Measurements from ENCODE around the gene NPHS1. TPM values are rescaled to one million over a fixed set of nuclear protein-coding genes. Genes with fewer than 3 reads are reported as not detected.

Gene NPHS1
- total RNA-seq, 1 donor from 2014 or later: 0.62 TPM

GRCh38 chr19:35851213-35852028 is 883 bp downstream of the NPHS1 start:
- no peaks in the 10 kb centered on the region for H3K9me3 Mint-ChIP-seq
- TF ChIP-seq CTCF (IDR thresholded peaks at IDR 0.05) (peak; percentile 63), EZH2 (IDR thresholded peaks at IDR 0.05) (no peak)
- Histone ChIP-seq H3K27me3 (peaks cover 94% of the 10 kb centered on the region), H3K9me3 (ENCODE audit: low read depth) (no peaks in the 10 kb centered on the region), H3K9ac (no peak overlapping the region), H3K4me2 (no peak overlapping the region), H3K27ac (no peak overlapping the region), H3K79me2 (ENCODE audit: low read depth) (no peaks in the 10 kb centered on the region), H3K4me1 (peaks cover 13% of the 10 kb centered on the region), H4K20me1 (ENCODE audit: low read depth) (no peaks in the 10 kb centered on the region), H2AFZ (replicated peaks) (peak overlapping the region; percentile 72), H3K36me3 (no peaks in the 10 kb centered on the region), H3K4me3 (no peak overlapping the region), H3F3A (ENCODE audit: low read depth) (peaks cover 21% of the 10 kb centered on the region)
- H3K27me3 Mint-ChIP-seq (ENCODE audit: insufficient read depth, low read depth): peaks cover 33% of the 10 kb centered on the region
- peaks cover 37% of the 10 kb centered on the region for H3K4me1 Mint-ChIP-seq
- no peak overlapping the region for H3K27ac Mint-ChIP-seq
- H3K36me3 Mint-ChIP-seq: no peaks in the 10 kb centered on the region
- peak overlapping the region; percentile 12 for H3K4me3 Mint-ChIP-seq
- peak; percentile 77 for DNase-seq (ENCODE audit: low spot score)

DNA sequence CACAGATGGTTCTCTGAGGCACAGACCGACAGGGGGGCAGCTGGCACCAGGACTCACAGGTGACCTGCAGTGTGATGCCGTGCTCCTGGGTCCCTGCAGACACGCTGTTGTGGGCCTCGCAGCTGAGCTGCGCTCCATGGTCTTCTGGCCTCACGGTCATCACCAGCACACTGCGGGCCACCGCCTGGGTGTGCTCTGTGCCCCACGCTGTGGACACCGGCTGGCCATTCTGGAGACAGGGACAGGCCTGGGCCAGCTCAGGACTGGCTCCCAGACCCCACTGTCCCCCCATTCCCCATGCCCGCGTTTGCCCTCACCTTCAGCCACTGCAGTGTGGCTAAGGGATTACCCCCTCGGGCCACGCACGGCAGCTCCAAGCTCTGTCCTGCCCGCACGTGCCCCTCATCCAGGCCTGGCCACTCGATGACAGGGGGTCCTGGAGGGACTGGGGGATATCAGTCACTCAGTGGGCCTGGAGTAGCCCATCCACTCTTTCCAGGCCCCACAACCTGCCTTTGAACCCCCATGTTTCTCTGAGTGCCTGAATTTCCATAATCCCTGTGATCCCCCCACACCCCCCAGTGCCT is 3.3 kb downstream of the NPHS1 start:
- H3K36me3 ChIP-seq: no peaks in the 10 kb centered on the region
- peaks cover 94% of the 10 kb centered on the region for H3K27me3 ChIP-seq
- no peak overlapping the region for H2AFZ ChIP-seq (replicated peaks)
- DNase-seq (ENCODE audit: low spot score): no peak
- Mint-ChIP-seq H3K9me3 (peaks cover 5% of the 10 kb centered on the region), H3K36me3 (no peaks in the 10 kb centered on the region), H3K27me3 (ENCODE audit: insufficient read depth, low read depth) (peaks cover 43% of the 10 kb centered on the region), H3K27ac (no peak overlapping the region), H3K4me1 (peaks cover 32% of the 10 kb centered on the region), H3K4me3 (no peak overlapping the region)
- no peaks in the 10 kb centered on the region for H3K79me2 ChIP-seq (ENCODE audit: low read depth)
- no peak overlapping the region for H3K4me2 ChIP-seq
- no peak for TF ChIP-seq EZH2 (IDR thresholded peaks at IDR 0.05)
- no peak for TF ChIP-seq CTCF (IDR thresholded peaks at IDR 0.05)
- H3K9me3 ChIP-seq (ENCODE audit: low read depth): no peaks in the 10 kb centered on the region
- no peak overlapping the region for H3K27ac ChIP-seq
- H4K20me1 ChIP-seq (ENCODE audit: low read depth): peaks cover 17% of the 10 kb centered on the region
- no peak overlapping the region for H3K9ac ChIP-seq
- H3K4me1 ChIP-seq: peaks cover 8% of the 10 kb centered on the region
- peaks cover 7% of the 10 kb centered on the region for H3F3A ChIP-seq (ENCODE audit: low read depth)
- no peak overlapping the region for H3K4me3 ChIP-seq

- Mint-ChIP-seq H3K4me1 (peaks cover 32% of the 10 kb centered on the region), H3K4me3 (no peak overlapping the region), H3K27me3 (ENCODE audit: insufficient read depth, low read depth) (peaks cover 48% of the 10 kb centered on the region), H3K27ac (no peak overlapping the region), H3K36me3 (no peaks in the 10 kb centered on the region), H3K9me3 (peaks cover 5% of the 10 kb centered on the region)
- Histone ChIP-seq H3K79me2 (ENCODE audit: low read depth) (no peaks in the 10 kb centered on the region), H3F3A (ENCODE audit: low read depth) (peaks cover 7% of the 10 kb centered on the region), H3K36me3 (no peaks in the 10 kb centered on the region), H3K27ac (no peak overlapping the region), H4K20me1 (ENCODE audit: low read depth) (peaks cover 17% of the 10 kb centered on the region), H3K4me3 (no peak overlapping the region), H3K27me3 (peaks cover 95% of the 10 kb centered on the region), H3K9ac (no peak overlapping the region), H3K4me1 (peaks cover 8% of the 10 kb centered on the region), H3K9me3 (ENCODE audit: low read depth) (no peaks in the 10 kb centered on the region), H2AFZ (replicated peaks) (no peak overlapping the region), H3K4me2 (no peak overlapping the region)
- TF ChIP-seq EZH2phosphoT487 (IDR thresholded peaks at IDR 0.05): no peak
- TF ChIP-seq CTCF (IDR thresholded peaks at IDR 0.05): no peak
- TF ChIP-seq EZH2 (IDR thresholded peaks at IDR 0.05): no peak
- no peak for DNase-seq (ENCODE audit: low spot score)
Observed at GRCh38 chr19:35848486-35848885, 3.8 kb downstream of the NPHS1 start.
